ENCODE data around the gene PITX1.

PITX1 gene

GRCh38 chr5:135018457-135018856, 15.6 kb downstream of the PITX1 start (continued):
- TF ChIP-seq TSHZ2 (CRISPR knock-in tag; IDR thresholded peaks at IDR 0.05), result no peak
- no peak for TF ChIP-seq SNAI2 (CRISPR knock-in tag; IDR thresholded peaks at IDR 0.05)
- no peak for TF ChIP-seq ZFP30 (CRISPR knock-in tag; IDR thresholded peaks at IDR 0.05)

- no peak for ATAC-seq
- TF ChIP-seq ZNF565 (CRISPR knock-in tag; conservative IDR thresholded peaks at IDR 0.05; ENCODE audit: low read depth), result no peak
- TF ChIP-seq ZNF8 (CRISPR knock-in tag; IDR thresholded peaks at IDR 0.05), result no peak
- TF ChIP-seq CSDC2 (CRISPR knock-in tag; IDR thresholded peaks at IDR 0.05), result no peak
- TF ChIP-seq BACH2 (CRISPR knock-in tag; IDR thresholded peaks at IDR 0.05; ENCODE audit: borderline replicate concordance), result no peak
- TF ChIP-seq PATZ1 (CRISPR knock-in tag; IDR thresholded peaks at IDR 0.05; ENCODE audit: borderline replicate concordance), result no peak
- TF ChIP-seq ZFP3 (CRISPR knock-in tag; IDR thresholded peaks at IDR 0.05), result no peak
- no peak for TF ChIP-seq ISL1 (CRISPR knock-in tag; IDR thresholded peaks at IDR 0.05)
Observed at GRCh38 chr5:135016861-135017290, 17.2 kb downstream of the PITX1 start.

- TF ChIP-seq ZNF565 (CRISPR knock-in tag; conservative IDR thresholded peaks at IDR 0.05; ENCODE audit: low read depth) (no peak), TCF4 (CRISPR knock-in tag; IDR thresholded peaks at IDR 0.05; ENCODE audit: borderline replicate concordance) (no peak), ISL1 (CRISPR knock-in tag; IDR thresholded peaks at IDR 0.05) (no peak), PPARA (CRISPR knock-in tag; IDR thresholded peaks at IDR 0.05; ENCODE audit: borderline replicate concordance) (no peak), TSHZ2 (CRISPR knock-in tag; IDR thresholded peaks at IDR 0.05) (no peak), RARB (CRISPR knock-in tag; IDR thresholded peaks at IDR 0.05) (no peak), OSR1 (CRISPR knock-in tag; IDR thresholded peaks at IDR 0.05) (no peak), CSRNP3 (CRISPR knock-in tag; IDR thresholded peaks at IDR 0.05) (no peak), ZNF70 (CRISPR knock-in tag; IDR thresholded peaks at IDR 0.05) (no peak), BACH2 (CRISPR knock-in tag; IDR thresholded peaks at IDR 0.05; ENCODE audit: borderline replicate concordance) (no peak), ZC3H10 (CRISPR knock-in tag; IDR thresholded peaks at IDR 0.05) (no peak), SNAI2 (CRISPR knock-in tag; IDR thresholded peaks at IDR 0.05) (no peak), ZNF8 (CRISPR knock-in tag; IDR thresholded peaks at IDR 0.05) (no peak)
- ATAC-seq, result no peak
Observed at GRCh38 chr5:135015942-135016341, 18.1 kb downstream of the PITX1 start.

- no peak for ATAC-seq
Observed at GRCh38 chr5:135013947-135014570, 20.0 kb downstream of the PITX1 start.

More at GRCh38 chr5:135013947-135014570, 20.0 kb downstream of the PITX1 start:
- TF ChIP-seq ZNF70 (CRISPR knock-in tag; IDR thresholded peaks at IDR 0.05) (no peak), ZC3H10 (CRISPR knock-in tag; IDR thresholded peaks at IDR 0.05) (no peak), ZNF8 (CRISPR knock-in tag; IDR thresholded peaks at IDR 0.05) (no peak), TSHZ2 (CRISPR knock-in tag; IDR thresholded peaks at IDR 0.05) (no peak), GLIS3 (CRISPR knock-in tag; IDR thresholded peaks at IDR 0.05) (no peak), CREB5 (CRISPR knock-in tag; IDR thresholded peaks at IDR 0.05; ENCODE audit: low read depth) (no peak), ZFP30 (CRISPR knock-in tag; IDR thresholded peaks at IDR 0.05) (no peak), PPARA (CRISPR knock-in tag; IDR thresholded peaks at IDR 0.05; ENCODE audit: borderline replicate concordance) (no peak), POU6F1 (CRISPR knock-in tag; IDR thresholded peaks at IDR 0.05; ENCODE audit: borderline replicate concordance, low read depth) (no peak), CSDC2 (CRISPR knock-in tag; IDR thresholded peaks at IDR 0.05) (no peak)
